ENCODE measurements around the gene ZNF205. TPM values are rescaled to one million over a fixed set of nuclear protein-coding genes. Genes with fewer than 3 reads are reported as not detected.

ZNF205 gene
- total RNA-seq, 1 experiment from 2014 or later, result 17.0 TPM

DNA sequence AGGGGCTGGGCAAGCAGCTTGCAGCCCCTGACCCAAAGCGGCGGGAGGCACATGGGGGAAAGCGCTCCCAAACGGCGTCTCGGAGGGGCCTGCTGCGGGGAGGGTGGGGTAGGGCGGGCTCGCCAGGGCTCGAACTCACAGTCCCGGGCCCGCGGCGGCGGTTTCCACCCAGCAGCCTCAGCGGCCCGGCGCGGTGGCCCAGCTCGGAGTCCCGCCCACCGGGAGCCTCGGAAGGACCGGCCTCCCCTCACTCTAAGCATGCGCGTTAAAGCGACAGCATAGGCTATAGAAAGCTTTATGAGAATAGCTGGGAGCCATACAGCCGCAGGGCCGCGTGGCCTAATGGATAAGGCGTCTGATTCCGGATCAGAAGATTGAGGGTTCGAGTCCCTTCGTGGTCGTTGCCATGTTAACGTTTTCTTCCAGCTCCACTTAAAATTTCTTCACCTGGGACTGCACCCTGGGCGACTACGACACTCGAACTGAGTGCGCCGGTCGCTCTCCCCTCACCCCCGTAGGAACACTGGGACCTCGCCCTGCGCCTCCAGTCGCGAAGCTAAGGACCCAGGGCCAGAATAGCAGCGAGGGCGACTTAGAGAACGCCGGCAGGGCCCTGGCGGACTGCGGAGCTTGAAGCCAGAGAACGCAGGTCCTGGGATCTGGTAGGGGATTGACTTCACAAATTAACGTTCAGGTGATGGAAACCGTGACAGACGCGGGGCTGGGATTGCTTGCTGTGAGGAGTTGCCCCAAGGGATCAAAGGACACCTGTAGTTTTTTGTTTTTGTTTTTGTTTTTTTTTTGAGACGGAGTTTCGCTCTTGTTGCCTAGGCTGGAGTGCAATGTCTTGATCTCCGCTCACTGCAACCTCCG, 38.2 kb downstream of the ZNF205 start:
- Histone ChIP-seq H3K9me3 (ENCODE audit: control insufficient read depth in 1 of 2, insufficient read depth in 1 of 2, low read depth in 1 of 2, low read length in 2 of 2) (no peaks in the 10 kb centered on the region), H3K4me1 (ENCODE audit: control insufficient read depth in 1 of 2, insufficient read depth in 2 of 2, low read length in 2 of 2) (peaks cover 8 to 38% of the 10 kb centered on the region in 2 experiments), H3K9ac (ENCODE audit: low read length) (peak overlapping the region; percentile 84), H3K4me3 (replicated peaks in 1 of 2; ENCODE audit: low read depth in 1 of 2, low read length in 2 of 2) (peak overlapping the region; percentile 54 to 65), H3K27ac (ENCODE audit: low read depth, low read length) (peak overlapping the region; percentile 95), H3K27me3 (ENCODE audit: insufficient read depth, low read length) (no peaks in the 10 kb centered on the region), H3K4me2 (ENCODE audit: low read length) (peak overlapping the region; percentile 86), H3K9me2 (ENCODE audit: insufficient read depth) (no peaks in the 10 kb centered on the region), H3K36me3 (ENCODE audit: control insufficient read depth in 1 of 2, insufficient read depth in 2 of 2, low read length in 2 of 2) (no peaks in the 10 kb centered on the region), H2AFZ (ENCODE audit: low read depth, low read length, poor library complexity, severe bottlenecking) (no peak overlapping the region), H3K79me2 (ENCODE audit: insufficient read depth, low read length) (no peaks in the 10 kb centered on the region), H4K20me1 (ENCODE audit: insufficient read depth) (no peaks in the 10 kb centered on the region)
- intact Hi-C loops (cut with micrococcal nuclease), result loop anchor here (1.0 to 5.0 kb wide), 4 partner anchors 8 to 37 kb away; partner anchors contain the start of genes OR1F1 and ZNF213
- TSS peak; percentile 90 for BruUV-seq (replicated peaks)
- ChIA-PET CTCF (interaction anchor here (1.1 to 4.0 kb wide), 11 partner anchors 12 to 119 kb away, joined by 3 to 41 read pairs (median 6); partner anchors contain the start of genes OR1F1 and ZNF213), POLR2A (interaction anchor here (0.6 to 3.2 kb wide), 15 partner anchors 9 to 129 kb away, joined by 3 to 34 read pairs (median 4); partner anchors contain the start of genes HCFC1R1, OR1F1, ZNF200 and ZNF213), RAD21 (ENCODE audit: low non-redundant PET in 1 of 2, low total read pairs in 2 of 2, uncharacterized antibody in 2 of 2, unreplicated experiment in 2 of 2) (interaction anchor here (0.5 to 1.3 kb wide), 9 partner anchors 8 to 122 kb away, joined by 3 to 7 read pairs (median 4); partner anchors contain the start of gene ZNF213 (in 2 of the 2))
- peak; percentile 77 for ATAC-seq
- DNase-seq (ENCODE audit: low read depth, low spot score), result peak; percentile 92
- no peak for TF ChIP-seq POLR2A (IDR thresholded peaks at IDR 0.05; ENCODE audit: borderline replicate concordance, extremely low read depth, insufficient read depth, insufficient read length)
- TF ChIP-seq SRF (IDR thresholded peaks at IDR 0.05; ENCODE audit: low read depth), result no peak
- no peak for TF ChIP-seq CEBPB (IDR thresholded peaks at IDR 0.05; ENCODE audit: low read depth)
- TF ChIP-seq POLR2AphosphoS5 (IDR thresholded peaks at IDR 0.05; ENCODE audit: low read depth, low read length), result peak; percentile 77
- peak; percentile 76 for TF ChIP-seq YY1 (IDR thresholded peaks at IDR 0.05; ENCODE audit: extremely low read depth, insufficient replicate concordance, low read depth, low read length)
- TF ChIP-seq FOSL1 (IDR thresholded peaks at IDR 0.05; ENCODE audit: low read depth), result no peak
- TF ChIP-seq SIN3A (IDR thresholded peaks at IDR 0.05; ENCODE audit: low read depth), result no peak

DNA sequence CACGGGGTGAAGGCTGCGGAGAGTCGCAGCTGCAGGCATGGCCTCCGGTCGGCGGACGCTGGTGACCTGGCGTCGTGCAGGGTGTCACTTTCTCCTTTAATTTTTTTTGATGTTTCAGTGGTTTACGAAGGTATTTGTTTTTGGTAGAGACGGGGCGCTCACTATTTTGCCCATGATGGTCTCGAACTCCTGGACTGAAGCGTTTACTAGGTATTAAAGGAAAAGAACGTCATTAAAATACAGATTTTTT, 39.6 kb downstream of the ZNF205 start:
- peak overlapping the region; percentile 45 to 65 for H3K4me3 ChIP-seq (replicated peaks in 1 of 2; ENCODE audit: low read depth in 1 of 2, low read length in 2 of 2)
- ATAC-seq, result no peak
- peak overlapping the region; percentile 25; the same call in 1 of the 2 replicates for H3K9ac ChIP-seq (ENCODE audit: low read length)
- peaks cover 11 to 42% of the 10 kb centered on the region in 2 experiments for H3K4me1 ChIP-seq (ENCODE audit: control insufficient read depth in 1 of 2, insufficient read depth in 2 of 2, low read length in 2 of 2)
- CTCF ChIA-PET, result interaction anchor here (1.0 to 4.0 kb wide), 3 partner anchors 14 to 22 kb away, joined by 3 to 41 read pairs (median 5); no protein-coding TSS in a partner anchor
- no TSS peak for BruUV-seq (replicated peaks)
- no peak for DNase-seq (ENCODE audit: low read depth, low spot score)
- H3K9me2 ChIP-seq (ENCODE audit: insufficient read depth), result no peaks in the 10 kb centered on the region
- H3K27ac ChIP-seq (ENCODE audit: low read depth, low read length), result peak overlapping the region; percentile 95
- RAD21 ChIA-PET (ENCODE audit: low non-redundant PET in 1 of 2, low total read pairs in 2 of 2, uncharacterized antibody in 2 of 2, unreplicated experiment in 2 of 2), result no interaction called here
- H3K9me3 ChIP-seq (ENCODE audit: control insufficient read depth in 1 of 2, insufficient read depth in 1 of 2, low read depth in 1 of 2, low read length in 2 of 2), result no peaks in the 10 kb centered on the region
- H3K4me2 ChIP-seq (ENCODE audit: low read length), result peak overlapping the region; percentile 86
- H4K20me1 ChIP-seq (ENCODE audit: insufficient read depth), result no peaks in the 10 kb centered on the region
- no peaks in the 10 kb centered on the region for H3K79me2 ChIP-seq (ENCODE audit: insufficient read depth, low read length)
- peak overlapping the region; percentile 14 for H2AFZ ChIP-seq (ENCODE audit: low read depth, low read length, poor library complexity, severe bottlenecking)
- H3K27me3 ChIP-seq (ENCODE audit: insufficient read depth, low read length), result no peaks in the 10 kb centered on the region
- intact Hi-C loops (cut with micrococcal nuclease), result loop anchor here (5.0 kb wide), 1 partner anchor 35 kb away; the partner anchor contains the start of gene OR1F1
- POLR2A ChIA-PET, result interaction anchor here (0.9 to 3.2 kb wide), 2 partner anchors 16 to 17 kb away, joined by 3 to 34 read pairs; partner anchors contain the start of gene ZNF213
- no peaks in the 10 kb centered on the region for H3K36me3 ChIP-seq (ENCODE audit: control insufficient read depth in 1 of 2, insufficient read depth in 2 of 2, low read length in 2 of 2)
- TF ChIP-seq ELF1 (IDR thresholded peaks at IDR 0.05; ENCODE audit: borderline replicate concordance, low read depth) (no peak), SP1 (IDR thresholded peaks at IDR 0.05; ENCODE audit: low read depth) (no peak), CBX3 (IDR thresholded peaks at IDR 0.05; ENCODE audit: low read depth) (no peak), CEBPB (IDR thresholded peaks at IDR 0.05; ENCODE audit: low read depth) (no peak), POLR2A (IDR thresholded peaks at IDR 0.05; ENCODE audit: borderline replicate concordance, extremely low read depth, insufficient read depth, insufficient read length) (no peak), EZH2phosphoT487 (IDR thresholded peaks at IDR 0.05; ENCODE audit: borderline replicate concordance) (no peak), FOSL1 (IDR thresholded peaks at IDR 0.05; ENCODE audit: low read depth) (no peak), EGR1 (IDR thresholded peaks at IDR 0.05; ENCODE audit: low read depth) (no peak), TCF7L2 (IDR thresholded peaks at IDR 0.05; ENCODE audit: borderline replicate concordance, extremely low read depth, insufficient read depth, insufficient read length) (no peak), SIN3A (IDR thresholded peaks at IDR 0.05; ENCODE audit: low read depth) (no peak)
- TF ChIP-seq, protein P1, sequence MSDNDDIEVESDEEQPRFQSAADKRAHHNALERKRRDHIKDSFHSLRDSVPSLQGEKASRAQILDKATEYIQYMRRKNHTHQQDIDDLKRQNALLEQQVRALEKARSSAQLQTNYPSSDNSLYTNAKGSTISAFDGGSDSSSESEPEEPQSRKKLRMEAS (IDR thresholded peaks at IDR 0.05), result no peak
- TF ChIP-seq, protein P2, sequence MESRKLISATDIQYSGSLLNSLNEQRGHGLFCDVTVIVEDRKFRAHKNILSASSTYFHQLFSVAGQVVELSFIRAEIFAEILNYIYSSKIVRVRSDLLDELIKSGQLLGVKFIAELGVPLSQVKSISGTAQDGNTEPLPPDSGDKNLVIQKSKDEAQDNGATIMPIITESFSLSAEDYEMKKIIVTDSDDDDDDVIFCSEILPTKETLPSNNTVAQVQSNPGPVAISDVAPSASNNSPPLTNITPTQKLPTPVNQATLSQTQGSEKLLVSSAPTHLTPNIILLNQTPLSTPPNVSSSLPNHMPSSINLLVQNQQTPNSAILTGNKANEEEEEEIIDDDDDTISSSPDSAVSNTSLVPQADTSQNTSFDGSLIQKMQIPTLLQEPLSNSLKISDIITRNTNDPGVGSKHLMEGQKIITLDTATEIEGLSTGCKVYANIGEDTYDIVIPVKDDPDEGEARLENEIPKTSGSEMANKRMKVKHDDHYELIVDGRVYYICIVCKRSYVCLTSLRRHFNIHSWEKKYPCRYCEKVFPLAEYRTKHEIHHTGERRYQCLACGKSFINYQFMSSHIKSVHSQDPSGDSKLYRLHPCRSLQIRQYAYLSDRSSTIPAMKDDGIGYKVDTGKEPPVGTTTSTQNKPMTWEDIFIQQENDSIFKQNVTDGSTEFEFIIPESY (IDR thresholded peaks at IDR 0.05; ENCODE audit: extremely low read depth, insufficient replicate concordance, low read length), result no peak
